NT2/D1 (cell line): Measurements from ENCODE around the gene NCMAP.

Source experiments
- SUZ12 ChIP-seq: IDR thresholded peaks from 2 replicates; pipeline ENCODE4 v1.6.1; 2011; ENCODE audit not compliant: insufficient read length, insufficient read depth; ENCODE audit errors: extremely low read depth
- YY1 ChIP-seq: IDR thresholded peaks from 2 replicates; pipeline ENCODE4 v1.6.1; 2011; ENCODE audit not compliant: insufficient read length, insufficient read depth

- TF ChIP-seq SUZ12, result no peak
- TF ChIP-seq YY1, result no peak
Observed at GRCh38 chr1:24622218-24622617, 66.3 kb downstream of the NCMAP start.
